Activated T-cell treated with anti-CD3 and anti-CD28 coated beads for 1 hour (primary cell): ENCODE measurements around the gene WDHD1.
"Not testable (repeated sequence)": the region's sequence is repeated elsewhere in the genome, so short reads cannot be mapped to it uniquely, and the experiment has no call there.

Source experiments
- DNase-seq: peaks from one replicate; pipeline ENCODE4 v3.0.0-alpha.2; 2020; ENCODE audit warnings: low read depth

The WDHD1 gene, protein sequence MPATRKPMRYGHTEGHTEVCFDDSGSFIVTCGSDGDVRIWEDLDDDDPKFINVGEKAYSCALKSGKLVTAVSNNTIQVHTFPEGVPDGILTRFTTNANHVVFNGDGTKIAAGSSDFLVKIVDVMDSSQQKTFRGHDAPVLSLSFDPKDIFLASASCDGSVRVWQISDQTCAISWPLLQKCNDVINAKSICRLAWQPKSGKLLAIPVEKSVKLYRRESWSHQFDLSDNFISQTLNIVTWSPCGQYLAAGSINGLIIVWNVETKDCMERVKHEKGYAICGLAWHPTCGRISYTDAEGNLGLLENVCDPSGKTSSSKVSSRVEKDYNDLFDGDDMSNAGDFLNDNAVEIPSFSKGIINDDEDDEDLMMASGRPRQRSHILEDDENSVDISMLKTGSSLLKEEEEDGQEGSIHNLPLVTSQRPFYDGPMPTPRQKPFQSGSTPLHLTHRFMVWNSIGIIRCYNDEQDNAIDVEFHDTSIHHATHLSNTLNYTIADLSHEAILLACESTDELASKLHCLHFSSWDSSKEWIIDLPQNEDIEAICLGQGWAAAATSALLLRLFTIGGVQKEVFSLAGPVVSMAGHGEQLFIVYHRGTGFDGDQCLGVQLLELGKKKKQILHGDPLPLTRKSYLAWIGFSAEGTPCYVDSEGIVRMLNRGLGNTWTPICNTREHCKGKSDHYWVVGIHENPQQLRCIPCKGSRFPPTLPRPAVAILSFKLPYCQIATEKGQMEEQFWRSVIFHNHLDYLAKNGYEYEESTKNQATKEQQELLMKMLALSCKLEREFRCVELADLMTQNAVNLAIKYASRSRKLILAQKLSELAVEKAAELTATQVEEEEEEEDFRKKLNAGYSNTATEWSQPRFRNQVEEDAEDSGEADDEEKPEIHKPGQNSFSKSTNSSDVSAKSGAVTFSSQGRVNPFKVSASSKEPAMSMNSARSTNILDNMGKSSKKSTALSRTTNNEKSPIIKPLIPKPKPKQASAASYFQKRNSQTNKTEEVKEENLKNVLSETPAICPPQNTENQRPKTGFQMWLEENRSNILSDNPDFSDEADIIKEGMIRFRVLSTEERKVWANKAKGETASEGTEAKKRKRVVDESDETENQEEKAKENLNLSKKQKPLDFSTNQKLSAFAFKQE

DNA sequence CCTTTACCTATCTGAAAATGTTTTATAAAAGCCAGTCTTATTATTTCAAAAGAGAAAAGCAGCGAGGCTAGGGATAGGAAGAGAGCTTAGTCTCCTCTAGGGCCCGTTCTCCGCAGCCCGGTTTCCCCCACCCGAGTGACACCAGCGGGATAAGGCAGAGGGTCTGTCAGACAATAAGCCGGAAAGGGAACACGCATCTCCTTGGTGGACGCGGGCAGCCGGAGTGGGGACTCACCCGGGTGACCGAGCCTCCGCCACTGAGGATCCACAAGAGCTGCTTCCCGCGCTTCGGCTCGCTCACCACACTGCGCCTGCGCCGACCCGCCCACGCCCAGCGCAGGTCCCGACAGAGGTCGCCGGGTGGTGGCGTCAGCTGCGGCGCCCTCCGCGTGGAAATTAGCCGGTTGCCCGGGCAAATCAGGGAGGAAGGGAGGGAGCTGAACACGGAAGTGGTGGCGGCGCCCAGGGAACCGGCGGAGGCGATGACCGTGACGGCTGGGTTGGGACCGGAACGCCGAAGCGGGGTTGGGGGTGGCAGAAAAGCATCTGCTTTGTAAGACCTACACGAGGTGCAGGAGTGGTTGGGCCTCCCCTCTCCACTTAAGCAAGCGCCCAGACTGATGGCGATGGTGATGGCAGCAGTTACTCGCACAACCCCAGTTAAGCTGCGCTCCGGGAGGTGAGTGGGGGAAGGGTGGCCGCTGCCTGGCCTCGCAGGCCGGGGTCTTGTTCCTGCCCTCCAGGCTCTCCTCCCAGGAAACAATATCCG, at the start of gene WDHD1, which contains the start of gene SOCS4:
Gene WDHD1, minus strand, starts transcription at position 307 of the 769 bp plus-strand sequence. CDS start 312 bp downstream, outside the sequence.
Gene SOCS4, plus strand, starts transcription at position 444 of the 769 bp plus-strand sequence. CDS start 15,806 bp downstream, outside the sequence.
- DNase-seq = peak; percentile 94

DNA sequence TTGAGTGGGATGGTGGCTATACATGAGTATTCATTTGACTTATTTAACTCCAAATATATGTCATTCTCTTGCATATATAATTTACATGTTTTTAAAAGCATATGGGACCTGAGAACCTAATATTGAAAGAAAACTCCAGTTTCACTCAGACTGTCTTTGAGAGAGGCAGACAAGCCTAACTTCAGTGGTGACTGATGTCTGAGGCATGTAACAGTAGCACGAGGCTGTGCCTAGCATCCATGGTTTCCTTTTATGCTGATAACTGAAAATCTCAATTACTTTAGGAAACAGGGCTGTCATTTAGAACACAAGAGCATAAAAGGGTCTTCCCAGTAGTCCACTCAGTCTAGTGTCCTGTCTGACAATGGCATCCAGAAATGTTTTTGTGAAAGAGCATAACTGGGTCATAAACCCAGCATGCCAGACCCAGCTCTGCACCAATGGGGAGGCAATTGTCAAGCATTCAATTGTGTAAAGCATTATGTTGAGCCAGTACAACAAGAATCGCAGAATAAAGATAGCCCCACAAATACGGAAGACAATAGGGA, 48.8 kb upstream of the WDHD1 start:
- no peak for DNase-seq

DNA sequence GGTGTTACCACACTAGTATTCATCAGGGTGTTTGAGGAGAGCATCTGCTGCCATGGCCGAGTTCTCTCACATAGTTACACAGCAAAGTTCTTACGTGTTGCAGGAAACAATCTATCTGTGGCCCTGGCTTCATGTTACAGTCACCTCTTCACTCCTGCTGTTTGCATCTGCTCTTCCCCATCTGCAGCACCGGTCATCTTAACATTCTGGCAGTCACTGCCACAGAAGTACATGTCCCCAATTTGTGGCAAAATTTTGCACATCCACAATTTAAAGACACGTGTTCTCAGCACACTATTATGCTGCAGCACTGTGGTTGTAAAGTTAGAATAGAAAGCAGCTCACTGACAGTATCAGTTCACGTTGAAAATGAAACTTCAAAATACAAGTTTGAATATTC, 47.8 kb upstream of the WDHD1 start:
- no peak for DNase-seq

- no peak for DNase-seq
Measured at GRCh38 chr14:55073856-55074255, 47.0 kb upstream of the WDHD1 start.

- no peak for DNase-seq
Measured at GRCh38 chr14:55071870-55072640, 45.2 kb upstream of the WDHD1 start.

DNA sequence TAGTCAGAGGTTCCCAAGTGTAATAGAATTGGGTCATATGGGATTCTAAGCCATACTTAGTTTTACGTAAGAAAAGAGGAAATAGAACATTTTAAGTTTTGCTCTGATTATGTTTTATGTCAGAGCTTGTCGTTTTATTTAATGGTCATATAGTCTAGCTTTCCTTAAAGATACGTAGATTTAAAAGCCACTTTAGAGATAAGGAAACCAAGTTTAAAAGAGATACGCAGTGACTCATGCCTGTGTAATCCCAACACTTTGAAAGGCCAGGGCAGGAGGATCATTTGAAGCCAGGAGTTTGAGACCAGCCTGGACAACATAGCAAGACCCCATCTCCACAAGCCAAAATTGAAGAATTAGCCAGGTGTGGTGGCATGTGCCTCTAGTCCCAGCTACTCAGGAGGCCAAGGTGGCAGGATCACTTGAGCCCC, 44.1 kb upstream of the WDHD1 start:
- no peak for DNase-seq

DNA sequence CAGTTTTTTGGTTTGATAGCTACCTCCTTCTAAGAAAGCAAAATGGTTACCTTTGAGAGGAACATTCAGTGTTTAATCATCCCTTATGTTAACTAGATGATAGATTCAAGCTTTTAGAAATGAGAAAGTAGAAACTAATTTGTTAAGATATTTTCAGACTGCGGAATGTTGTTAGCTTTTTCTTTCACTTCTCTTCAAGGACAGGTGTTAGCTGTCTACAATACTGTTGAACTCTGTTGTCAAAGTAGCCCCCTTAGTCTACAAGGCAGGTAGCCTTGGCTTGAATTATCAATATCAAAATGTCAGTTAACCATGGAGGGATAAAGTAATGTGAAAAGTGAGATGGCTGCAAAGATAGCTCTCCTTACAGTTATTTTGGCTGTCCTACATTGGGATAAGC, 39.3 kb upstream of the WDHD1 start:
- no peak for DNase-seq

GRCh38 chr14:55065411-55065810, 38.5 kb upstream of the WDHD1 start:
- no peak for DNase-seq

DNA sequence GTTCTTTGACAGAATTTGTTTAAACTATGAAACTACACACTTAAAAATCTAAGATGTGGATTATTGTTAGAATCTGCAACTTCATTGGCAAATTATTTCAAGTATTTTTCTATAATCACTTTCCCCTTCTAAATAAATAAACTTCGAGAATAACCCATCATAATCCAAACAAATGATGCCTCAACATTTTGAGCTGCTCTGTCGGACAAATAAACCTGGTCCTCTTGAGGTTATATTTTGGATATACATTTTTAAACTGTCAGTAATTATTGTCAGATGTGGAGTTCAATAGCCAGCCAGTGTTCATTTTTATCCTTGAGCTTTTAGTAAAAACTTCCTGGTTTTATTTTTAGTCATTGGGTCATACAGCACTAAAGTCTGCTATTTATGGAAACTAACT, 38.0 kb upstream of the WDHD1 start:
- not testable (repeated sequence) for DNase-seq

DNA sequence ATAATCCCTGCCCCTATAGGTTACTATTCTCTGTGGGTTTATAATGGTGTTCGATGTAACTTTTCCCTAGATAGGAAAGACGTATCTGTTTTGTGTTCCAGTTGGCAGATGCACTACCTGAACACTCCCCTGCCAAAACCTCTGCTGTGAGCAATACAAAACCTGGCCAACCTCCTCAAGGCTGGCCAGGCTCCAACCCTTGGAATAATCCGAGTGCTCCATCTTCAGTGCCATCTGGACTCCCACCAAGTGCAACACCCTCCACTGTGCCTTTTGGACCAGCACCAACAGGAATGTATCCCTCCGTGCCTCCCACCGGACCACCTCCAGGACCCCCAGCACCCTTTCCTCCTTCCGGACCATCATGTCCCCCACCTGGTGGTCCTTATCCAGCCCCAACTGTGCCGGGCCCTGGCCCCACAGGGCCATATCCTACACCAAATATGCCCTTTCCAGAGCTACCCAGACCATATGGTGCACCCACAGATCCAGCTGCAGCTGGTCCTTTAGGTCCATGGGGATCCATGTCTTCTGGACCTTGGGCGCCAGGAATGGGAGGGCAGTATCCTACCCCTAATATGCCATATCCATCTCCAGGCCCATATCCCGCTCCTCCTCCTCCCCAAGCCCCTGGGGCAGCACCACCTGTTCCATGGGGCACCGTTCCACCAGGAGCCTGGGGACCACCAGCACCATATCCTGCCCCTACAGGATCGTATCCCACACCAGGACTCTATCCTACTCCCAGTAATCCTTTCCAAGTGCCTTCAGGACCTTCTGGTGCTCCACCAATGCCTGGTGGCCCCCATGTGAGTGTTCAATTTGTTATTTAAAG, 35.8 kb upstream of the WDHD1 start:
- no peak for DNase-seq

- no peak for DNase-seq
Measured at GRCh38 chr14:55059333-55059732, 32.4 kb upstream of the WDHD1 start.

GRCh38 chr14:55057919-55058318, 31.0 kb upstream of the WDHD1 start:
- no peak for DNase-seq

GRCh38 chr14:55054098-55054497, 27.2 kb upstream of the WDHD1 start:
- DNase-seq = no peak

DNA sequence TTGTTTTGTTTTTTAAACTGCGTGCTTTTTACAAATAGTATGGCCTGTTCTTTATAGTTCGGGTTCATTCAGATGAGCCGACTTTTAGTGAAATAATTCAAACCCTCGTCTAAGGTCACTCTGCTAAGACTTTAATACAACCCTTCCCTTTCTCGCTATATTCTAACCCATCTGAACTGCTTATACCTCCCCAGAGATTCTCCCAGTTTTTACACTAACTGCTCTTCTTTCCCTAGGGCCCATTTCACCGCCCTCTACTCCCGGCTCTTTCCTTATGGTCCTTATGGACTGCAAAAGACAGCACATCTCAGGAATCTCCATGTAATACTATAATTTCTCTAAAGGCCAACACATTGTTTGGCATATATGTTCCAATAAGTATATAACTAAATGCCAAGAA, 26.6 kb upstream of the WDHD1 start:
- no peak for DNase-seq

GRCh38 chr14:55053018-55053417, 26.1 kb upstream of the WDHD1 start:
- DNase-seq = no peak

DNA sequence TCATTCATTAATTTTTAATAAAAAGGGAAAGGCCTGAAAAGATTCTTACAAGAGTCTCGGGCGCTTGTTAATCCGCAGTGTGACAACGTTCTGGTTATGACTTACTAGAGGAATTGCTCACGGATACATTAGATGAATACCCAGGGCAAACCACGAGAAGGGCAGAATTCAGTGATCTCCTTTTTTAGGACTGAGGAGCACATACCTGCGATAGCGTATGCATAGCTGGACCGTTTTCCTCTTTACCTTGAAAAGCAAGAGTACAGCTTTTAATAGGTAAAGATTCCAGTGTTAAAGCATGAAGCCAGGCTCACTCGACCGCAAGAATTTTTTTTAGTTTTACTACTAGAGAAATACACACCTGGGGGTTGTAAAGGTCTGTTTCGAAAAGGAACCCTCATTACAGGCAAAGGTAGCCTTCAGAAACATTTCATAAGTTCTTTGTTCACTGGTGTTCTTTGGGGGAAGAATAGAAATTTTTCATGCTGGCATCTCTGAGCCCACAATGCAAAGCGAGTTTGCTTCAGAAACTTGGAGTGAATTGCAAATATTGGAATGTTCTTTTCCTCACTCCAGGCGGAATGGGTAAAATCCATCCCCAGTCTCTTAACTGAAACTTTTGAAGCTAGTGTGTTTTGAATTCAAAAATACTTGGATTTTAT, 25.5 kb upstream of the WDHD1 start:
- DNase-seq = no peak

DNA sequence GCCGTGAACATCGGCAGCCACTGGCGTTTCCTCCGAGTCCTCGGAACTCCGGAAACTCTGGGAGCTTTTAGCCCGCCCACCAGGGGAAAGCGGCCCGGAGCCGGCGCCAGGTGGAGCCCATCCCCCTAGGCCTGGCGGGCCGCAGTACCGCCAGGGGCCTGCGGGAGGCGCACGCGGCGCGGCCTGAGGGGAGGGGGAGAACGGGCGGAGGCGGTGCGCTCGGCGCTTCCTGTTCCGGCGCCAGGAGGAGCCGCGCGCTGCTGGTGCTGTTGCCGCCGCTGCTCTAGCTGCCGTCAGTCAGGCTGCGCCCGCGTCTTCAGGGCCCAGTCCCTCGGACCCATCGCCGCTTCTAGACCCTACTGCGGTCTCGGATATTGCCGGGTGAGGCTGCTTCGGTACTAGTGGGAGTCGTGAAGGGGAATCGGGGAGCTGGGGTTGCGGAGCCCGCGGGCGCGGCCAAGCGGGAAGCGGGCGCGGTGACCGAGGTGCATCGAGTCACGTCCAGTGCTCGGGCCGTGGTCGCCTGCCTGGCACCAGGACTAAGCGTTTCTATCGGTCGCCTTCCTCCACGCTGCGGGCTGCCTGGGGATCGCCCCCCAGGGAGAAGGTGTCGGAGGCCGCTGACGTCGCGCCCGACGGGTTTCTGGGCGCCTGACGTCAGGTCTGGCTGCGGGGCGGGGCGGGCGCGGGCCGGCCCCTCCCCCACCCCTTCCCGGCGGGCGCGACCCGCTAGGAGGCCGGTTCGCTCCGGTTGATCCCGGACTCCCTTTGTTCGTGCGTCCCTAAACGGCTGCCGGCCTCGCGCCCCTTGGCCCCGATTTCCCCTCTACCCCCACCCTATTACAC, 24.7 kb upstream of the WDHD1 start, which contains the start of gene MAPK1IP1L:
Gene MAPK1IP1L, plus strand, starts transcription at position 225 of the 846 bp plus-strand sequence. CDS start 10,037 bp downstream, outside the sequence.
- peak; percentile 81 for DNase-seq

GRCh38 chr14:55051165-55051422, 24.2 kb upstream of the WDHD1 start:
- no peak for DNase-seq
